Panc1 (cell line): ENCODE data around the gene PRDM10.

Source experiments
- CTCF ChIP-seq: fragments of 450-650 bp; IDR thresholded peaks from 2 replicates; pipeline ENCODE4 v1.5.1; 2017; ENCODE audit warnings: mild to moderate bottlenecking
- REST ChIP-seq, 2 experiments: IDR thresholded peaks; 2 replicates each; pipeline ENCODE4 v1.6.1; 2011 to 2012; ENCODE audit warnings: low read depth in 2 of 2, control low read depth in 1 of 2, low read length in 1 of 2, mild to moderate bottlenecking in 1 of 2, moderate library complexity in 1 of 2; ENCODE audit not compliant: insufficient read depth in 1 of 2

- no peak for TF ChIP-seq CTCF
- no peak for TF ChIP-seq REST (IDR thresholded peaks at IDR 0.05; ENCODE audit: insufficient read depth in 1 of 2, low read depth in 2 of 2, low read length in 1 of 2)
Observed at GRCh38 chr11:129922674-129923073, 80.0 kb downstream of the PRDM10 start.
